Gastrocnemius medialis (tissue), 4 donors: ENCODE results near the gene DFFA. TPM values are rescaled to one million over a fixed set of nuclear protein-coding genes. Genes with fewer than 3 reads are reported as not detected.

Experiments
- ATAC-seq, 2 donors: fragments of 150-250 bp; one replicate each; pipeline ENCODE4 v1.9.1; 2016
- DNase-seq, 2 donors: peaks; one replicate each; pipeline ENCODE4 v3.0.0-alpha.2; 2019
- H3K27ac ChIP-seq, 4 donors: fragments of 200-600 bp; sonication (generic); 1 replicate in 1 of 4; 2 replicates in 3 of 4; pipeline ENCODE4 v1.5.1; 2016 to 2018; ENCODE audit warnings: mild to moderate bottlenecking in 2 of 4, moderate library complexity in 1 of 4
- H3K27me3 ChIP-seq, 3 donors: fragments of 200-600 bp; sonication (generic) in 2 of 3; 1 replicate in 1 of 3; 2 replicates in 2 of 3; pipeline versions ENCODE4 v1.5.1 to v1.6.0; 2016 to 2019; ENCODE audit warnings: mild to moderate bottlenecking in 1 of 3, moderate library complexity in 1 of 3
- H3K36me3 ChIP-seq, 2 donors: fragments of 200-600 bp; sonication (generic) in 1 of 2; one replicate each; pipeline ENCODE4 v1.5.1; 2017 to 2018
- H3K4me1 ChIP-seq, 2 donors: fragments of 200-600 bp; sonication (generic) in 1 of 2; one replicate each; pipeline ENCODE4 v1.5.1; 2016 to 2017; ENCODE audit warnings: mild to moderate bottlenecking in 2 of 2
- H3K4me3 ChIP-seq, 4 donors: fragments of 200-600 bp; sonication (generic) in 3 of 4; 1 replicate in 1 of 4; 2 replicates in 3 of 4; pipeline ENCODE4 v1.5.1; 2016 to 2019; ENCODE audit warnings: mild to moderate bottlenecking in 2 of 4
- H3K9me3 ChIP-seq, 3 donors: fragments of 200-600 bp; sonication (generic) in 2 of 3; 1 replicate in 1 of 3; 2 replicates in 2 of 3; pipeline ENCODE4 v1.5.1; 2016 to 2019
- POLR2A ChIP-seq, 2 donors: fragments of 450-650 bp; IDR thresholded peaks; one replicate each; pipeline ENCODE4 v1.6.1; 2017; ENCODE audit warnings: antibody characterized with exemption in 2 of 2, mild to moderate bottlenecking in 2 of 2, moderate library complexity in 2 of 2
- in situ Hi-C, 4 donors: fragments of 200-750 bp; cut with MboI; loops; one replicate each; pipeline versions ENCODE4 v1.15.0 to v1.8.0; 2017; ENCODE audit warnings: low sequenced_read_pairs in 4 of 4
- intact Hi-C: fragments of 100-400 bp; cut with DNase I; formaldehyde crosslinking; loops from one replicate; pipeline ENCODE4 v1.15.1; 2023; ENCODE audit warnings: low total_unique reads
- total RNA-seq, 4 donors: library from RNA; depleted of rRNA; stranded (reverse); fragments of >200 nt; gene quantifications; one replicate each; pipeline versions ENCODE4 v1.1.0 to v1.2.3, GENCODE V29; 2016
- TF ChIP-seq, protein P1 (sequence below), 5 experiments: fragments of 450-650 bp in 3 of 5; fragments of 200-600 bp in 2 of 5; sonication (generic) in 2 of 5; IDR thresholded peaks in 4 of 5; conservative IDR thresholded peaks in 1 of 5; 1 replicate in 4 of 5; 2 replicates in 1 of 5; pipeline ENCODE4 v1.5.1; 2016 to 2019; ENCODE audit warnings: antibody characterized with exemption in 5 of 5, mild to moderate bottlenecking in 3 of 5, moderate library complexity in 3 of 5

DFFA gene
- total RNA-seq, 4 donors from 2014 or later, result 13.8 to 15.6 (median 14.5) TPM

DNA sequence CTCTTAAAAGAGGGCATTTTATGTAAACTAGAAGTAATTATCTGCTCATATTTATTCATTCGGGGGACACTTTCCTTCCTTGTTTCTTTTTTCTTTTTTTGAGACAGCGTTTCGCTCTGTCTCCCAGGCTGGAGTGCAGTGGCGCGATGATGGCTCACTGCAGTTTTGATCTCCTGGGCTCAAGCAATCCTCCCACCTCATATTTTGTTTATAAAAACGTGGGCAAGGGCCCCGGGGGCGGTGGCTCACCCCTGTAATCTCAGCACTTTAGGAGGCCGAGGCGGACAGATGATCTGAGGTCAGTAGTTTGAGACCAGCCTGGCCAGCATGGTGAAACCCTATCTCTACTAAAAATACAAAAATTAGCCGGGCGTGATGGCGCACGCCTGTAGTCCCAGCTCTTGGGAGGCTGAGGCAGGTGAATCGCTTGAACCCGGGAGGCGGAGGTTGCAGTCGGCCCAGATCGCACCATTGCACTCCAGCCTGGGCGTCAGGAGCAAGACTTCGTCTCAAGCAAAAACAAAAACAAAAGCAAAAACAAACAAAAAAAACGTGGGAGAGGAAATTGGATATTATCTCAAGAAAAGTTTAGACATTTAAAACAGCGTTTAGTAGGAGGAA, 926 bp upstream of the DFFA start:
- no peaks in the 10 kb centered on the region for H3K27me3 ChIP-seq
- H3K36me3 ChIP-seq, result peaks cover 0 to 9% of the 10 kb centered on the region in 2 donors
- H3K4me1 ChIP-seq, result peaks cover 30 to 31% of the 10 kb centered on the region in 2 donors
- intact Hi-C loops, result loop anchor here (2.0 kb wide), 1 partner anchor 42 kb away; the partner anchor contains the start of gene CENPS
- no peaks in the 10 kb centered on the region for H3K9me3 ChIP-seq
- ATAC-seq, result no peak
- in situ Hi-C loops, result no loop called here
- H3K27ac ChIP-seq, result peak overlapping the region; percentile 65 to 84 (median 78)
- H3K4me3 ChIP-seq, result peak overlapping the region in 2 of 4 donors; percentile 91 to 96
- no peak for DNase-seq
- TF ChIP-seq POLR2A (IDR thresholded peaks at IDR 0.05), result no peak
- TF ChIP-seq, protein P1, sequence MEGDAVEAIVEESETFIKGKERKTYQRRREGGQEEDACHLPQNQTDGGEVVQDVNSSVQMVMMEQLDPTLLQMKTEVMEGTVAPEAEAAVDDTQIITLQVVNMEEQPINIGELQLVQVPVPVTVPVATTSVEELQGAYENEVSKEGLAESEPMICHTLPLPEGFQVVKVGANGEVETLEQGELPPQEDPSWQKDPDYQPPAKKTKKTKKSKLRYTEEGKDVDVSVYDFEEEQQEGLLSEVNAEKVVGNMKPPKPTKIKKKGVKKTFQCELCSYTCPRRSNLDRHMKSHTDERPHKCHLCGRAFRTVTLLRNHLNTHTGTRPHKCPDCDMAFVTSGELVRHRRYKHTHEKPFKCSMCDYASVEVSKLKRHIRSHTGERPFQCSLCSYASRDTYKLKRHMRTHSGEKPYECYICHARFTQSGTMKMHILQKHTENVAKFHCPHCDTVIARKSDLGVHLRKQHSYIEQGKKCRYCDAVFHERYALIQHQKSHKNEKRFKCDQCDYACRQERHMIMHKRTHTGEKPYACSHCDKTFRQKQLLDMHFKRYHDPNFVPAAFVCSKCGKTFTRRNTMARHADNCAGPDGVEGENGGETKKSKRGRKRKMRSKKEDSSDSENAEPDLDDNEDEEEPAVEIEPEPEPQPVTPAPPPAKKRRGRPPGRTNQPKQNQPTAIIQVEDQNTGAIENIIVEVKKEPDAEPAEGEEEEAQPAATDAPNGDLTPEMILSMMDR (IDR thresholded peaks at IDR 0.05 in 4 of 5, conservative IDR thresholded peaks at IDR 0.05 in 1 of 5), result no peak

DNA sequence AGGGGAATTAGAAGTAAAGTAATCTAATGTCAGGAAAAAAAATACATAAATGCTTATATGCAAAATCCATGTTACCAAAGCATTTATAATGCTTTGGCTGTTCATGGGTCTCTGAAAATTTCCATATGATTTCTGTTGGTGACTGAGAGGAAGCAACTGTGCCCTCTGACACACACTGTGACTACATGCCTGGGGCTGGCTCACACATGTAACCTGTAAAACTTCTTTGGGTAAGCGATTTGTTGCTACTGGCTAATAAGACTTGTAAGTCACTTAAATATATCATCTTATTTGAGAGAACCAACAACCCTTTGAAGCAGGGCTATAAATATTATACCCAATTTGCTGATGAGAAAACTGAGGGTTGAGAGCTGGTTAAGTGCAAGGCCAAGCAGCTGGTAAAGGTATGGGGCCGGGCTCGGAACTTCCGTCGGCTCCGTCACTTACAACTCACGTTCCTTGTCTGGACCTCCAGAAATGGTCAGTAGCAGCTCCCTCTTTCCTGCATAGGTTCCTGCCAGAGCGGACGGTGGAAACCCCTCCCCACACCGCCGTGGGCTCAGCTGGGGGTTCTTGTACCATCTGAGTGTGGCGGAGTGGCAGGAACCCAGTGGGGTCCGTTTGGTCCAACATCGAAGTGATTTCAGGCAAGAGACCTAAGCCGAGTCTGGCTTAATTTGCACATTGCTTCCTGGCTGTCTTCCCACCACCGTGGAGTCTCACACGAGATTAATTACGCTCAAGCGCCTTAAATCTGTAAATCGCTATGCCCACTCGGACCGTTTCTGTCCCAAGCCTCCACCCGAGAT, 714 bp downstream of the DFFA start:
- intact Hi-C loops (loop anchor here (2.0 kb wide), 1 partner anchor 41 kb away; the partner anchor contains the start of gene CENPS), in situ Hi-C loops (no loop called here)
- H3K4me1 ChIP-seq, result peaks cover 28 to 29% of the 10 kb centered on the region in 2 donors
- peaks cover 0 to 26% of the 10 kb centered on the region in 2 donors for H3K36me3 ChIP-seq
- no peak for TF ChIP-seq POLR2A (IDR thresholded peaks at IDR 0.05)
- TF ChIP-seq, protein P1 (IDR thresholded peaks at IDR 0.05 in 4 of 5, conservative IDR thresholded peaks at IDR 0.05 in 1 of 5), result no peak
- H3K27me3 ChIP-seq, result no peaks in the 10 kb centered on the region
- peak overlapping the region; percentile 65 to 84 (median 78) for H3K27ac ChIP-seq
- peak overlapping the region; percentile 75 to 96 (median 87) for H3K4me3 ChIP-seq
- H3K9me3 ChIP-seq, result no peaks in the 10 kb centered on the region
- DNase-seq (no peak), ATAC-seq (peak; percentile 1 to 2)

DNA sequence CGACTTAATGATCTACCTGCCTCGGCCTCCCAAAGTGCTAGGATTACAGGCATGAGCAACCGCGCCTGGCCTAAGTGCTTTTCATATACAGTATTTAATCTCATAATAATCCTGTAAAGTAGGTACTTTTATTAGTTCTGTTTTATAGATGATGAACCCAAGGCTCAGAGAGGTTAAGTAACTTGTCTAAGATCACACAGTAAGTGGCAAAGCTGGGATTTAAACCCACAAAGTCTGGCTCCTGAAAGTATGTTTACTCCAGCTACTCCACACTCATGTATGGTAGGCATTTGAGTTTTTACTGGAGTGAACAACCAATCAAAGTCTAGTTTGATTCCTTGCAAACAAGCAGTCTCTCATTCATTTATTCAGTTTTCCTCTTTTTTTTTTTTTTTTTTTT, 2.3 kb downstream of the DFFA start:
- in situ Hi-C loops (no loop called here), intact Hi-C loops (no loop called here)
- H3K27ac ChIP-seq, result no peak overlapping the region
- peaks cover 0 to 41% of the 10 kb centered on the region in 2 donors for H3K36me3 ChIP-seq
- H3K4me3 ChIP-seq, result no peak overlapping the region
- TF ChIP-seq, protein P1 (IDR thresholded peaks at IDR 0.05 in 4 of 5, conservative IDR thresholded peaks at IDR 0.05 in 1 of 5), result no peak
- TF ChIP-seq POLR2A (IDR thresholded peaks at IDR 0.05), result no peak
- no peaks in the 10 kb centered on the region for H3K9me3 ChIP-seq
- DNase-seq (no peak), ATAC-seq (no peak)
- peaks cover 16% of the 10 kb centered on the region in 2 donors for H3K4me1 ChIP-seq
- no peaks in the 10 kb centered on the region for H3K27me3 ChIP-seq

DNA sequence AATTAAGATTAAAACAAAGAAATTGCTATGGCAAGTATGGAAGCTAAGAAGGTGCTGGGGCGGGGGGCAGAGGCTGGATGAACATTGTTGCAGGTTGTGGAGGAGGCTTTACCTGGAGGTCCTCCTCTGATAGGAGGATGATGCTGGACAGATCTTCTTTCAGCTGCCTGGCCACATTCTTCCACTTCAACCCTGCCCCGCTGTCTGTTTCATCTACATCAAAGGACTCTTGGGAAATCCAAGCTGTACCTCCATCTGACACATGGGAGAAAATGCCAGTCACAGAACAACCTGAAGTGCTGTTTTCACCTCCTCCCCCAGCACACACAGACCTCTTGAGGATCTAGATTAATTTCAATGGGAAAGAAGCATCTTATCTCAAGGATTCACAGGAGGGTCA, 5.3 kb downstream of the DFFA start:
- in situ Hi-C loops, result no loop called here
- Histone ChIP-seq H3K27ac (no peak overlapping the region), H3K27me3 (no peaks in the 10 kb centered on the region), H3K4me3 (no peak overlapping the region), H3K36me3 (peaks cover 0 to 70% of the 10 kb centered on the region in 2 donors), H3K4me1 (peaks cover 7 to 8% of the 10 kb centered on the region in 2 donors), H3K9me3 (no peaks in the 10 kb centered on the region)
- intact Hi-C loops, result no loop called here
- no peak for DNase-seq
- no peak for ATAC-seq
- no peak for TF ChIP-seq POLR2A (IDR thresholded peaks at IDR 0.05)
- TF ChIP-seq, protein P1 (IDR thresholded peaks at IDR 0.05 in 4 of 5, conservative IDR thresholded peaks at IDR 0.05 in 1 of 5), result no peak
